DOHH2 (cell line): ENCODE data around the gene PLCB2.

ENCODE experiments used
- EZH2phosphoT487 ChIP-seq: fragments of 200-600 bp; sonication (generic); IDR thresholded peaks from 2 replicates; pipeline ENCODE4 v1.6.1; 2017; ENCODE audit warnings: borderline replicate concordance, mild to moderate bottlenecking, antibody characterized with exemption, low read length, moderate library complexity, mixed read lengths
- TF ChIP-seq, protein P1 (sequence below): fragments of 200-600 bp; sonication (generic); IDR thresholded peaks from one replicate; pipeline ENCODE4 v1.5.1; 2014; ENCODE audit warnings: antibody characterized with exemption, mild to moderate bottlenecking, low read depth, low read length; ENCODE audit not compliant: poor library complexity, severe bottlenecking

DNA sequence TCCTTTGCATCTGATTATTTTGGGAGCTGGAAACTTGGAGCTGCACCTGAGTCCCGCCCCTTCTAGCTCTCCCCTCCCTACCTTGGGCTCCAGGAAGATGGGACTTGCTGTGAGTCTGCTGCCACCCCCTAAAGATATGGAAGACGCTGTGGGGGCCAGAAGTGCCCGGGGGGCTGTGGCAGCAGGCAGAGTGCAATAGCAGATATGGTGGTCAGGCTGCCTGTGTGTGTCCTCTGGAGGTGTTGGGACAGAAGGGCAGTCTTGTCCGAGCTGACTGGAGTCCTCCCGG is 68.4 kb downstream of the PLCB2 start:
- TF ChIP-seq EZH2phosphoT487 = no peak
- TF ChIP-seq, protein P1, sequence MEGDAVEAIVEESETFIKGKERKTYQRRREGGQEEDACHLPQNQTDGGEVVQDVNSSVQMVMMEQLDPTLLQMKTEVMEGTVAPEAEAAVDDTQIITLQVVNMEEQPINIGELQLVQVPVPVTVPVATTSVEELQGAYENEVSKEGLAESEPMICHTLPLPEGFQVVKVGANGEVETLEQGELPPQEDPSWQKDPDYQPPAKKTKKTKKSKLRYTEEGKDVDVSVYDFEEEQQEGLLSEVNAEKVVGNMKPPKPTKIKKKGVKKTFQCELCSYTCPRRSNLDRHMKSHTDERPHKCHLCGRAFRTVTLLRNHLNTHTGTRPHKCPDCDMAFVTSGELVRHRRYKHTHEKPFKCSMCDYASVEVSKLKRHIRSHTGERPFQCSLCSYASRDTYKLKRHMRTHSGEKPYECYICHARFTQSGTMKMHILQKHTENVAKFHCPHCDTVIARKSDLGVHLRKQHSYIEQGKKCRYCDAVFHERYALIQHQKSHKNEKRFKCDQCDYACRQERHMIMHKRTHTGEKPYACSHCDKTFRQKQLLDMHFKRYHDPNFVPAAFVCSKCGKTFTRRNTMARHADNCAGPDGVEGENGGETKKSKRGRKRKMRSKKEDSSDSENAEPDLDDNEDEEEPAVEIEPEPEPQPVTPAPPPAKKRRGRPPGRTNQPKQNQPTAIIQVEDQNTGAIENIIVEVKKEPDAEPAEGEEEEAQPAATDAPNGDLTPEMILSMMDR = no peak
